ENCODE data around the gene STRA8.

STRA8 gene

DNA sequence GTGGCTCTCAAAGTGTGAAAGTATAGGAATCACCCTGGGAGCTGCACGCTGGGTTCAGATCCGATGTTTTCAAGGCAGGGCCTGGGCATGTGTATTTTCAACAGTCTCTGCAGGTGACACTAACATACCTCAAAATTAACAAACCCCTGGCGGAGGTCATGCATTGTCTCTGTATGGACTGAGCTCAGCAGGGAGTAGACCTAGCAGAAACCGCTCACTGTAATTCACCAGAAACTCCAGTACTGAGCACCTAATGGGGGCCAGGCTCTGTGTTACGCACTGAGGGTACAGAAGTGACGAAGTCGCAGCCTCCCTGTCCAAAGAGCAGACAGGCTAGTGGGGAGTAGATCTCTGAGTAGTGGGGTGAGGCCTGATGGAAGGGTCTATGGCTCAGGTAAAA is 5.6 kb downstream of the STRA8 start:
- no peak for DNase-seq

DNA sequence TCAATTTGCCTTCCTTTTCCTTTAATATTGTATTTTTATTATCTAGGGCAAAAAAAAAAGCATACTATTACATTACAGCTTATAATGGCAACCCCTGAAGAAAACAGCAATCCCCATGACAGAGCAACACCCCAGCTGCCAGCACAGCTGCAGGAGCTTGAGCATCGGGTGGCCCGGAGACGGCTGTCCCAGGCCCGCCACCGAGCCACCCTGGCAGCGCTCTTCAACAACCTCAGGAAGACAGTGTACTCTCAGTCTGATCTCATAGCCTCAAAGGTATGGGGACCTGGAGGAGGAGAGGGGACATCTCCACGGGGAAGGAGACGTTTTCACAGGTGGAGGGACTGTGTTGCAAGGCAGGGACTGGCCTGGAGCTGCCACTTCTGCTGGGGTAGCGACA is 6.8 kb downstream of the STRA8 start:
- DNase-seq, result no peak

DNA sequence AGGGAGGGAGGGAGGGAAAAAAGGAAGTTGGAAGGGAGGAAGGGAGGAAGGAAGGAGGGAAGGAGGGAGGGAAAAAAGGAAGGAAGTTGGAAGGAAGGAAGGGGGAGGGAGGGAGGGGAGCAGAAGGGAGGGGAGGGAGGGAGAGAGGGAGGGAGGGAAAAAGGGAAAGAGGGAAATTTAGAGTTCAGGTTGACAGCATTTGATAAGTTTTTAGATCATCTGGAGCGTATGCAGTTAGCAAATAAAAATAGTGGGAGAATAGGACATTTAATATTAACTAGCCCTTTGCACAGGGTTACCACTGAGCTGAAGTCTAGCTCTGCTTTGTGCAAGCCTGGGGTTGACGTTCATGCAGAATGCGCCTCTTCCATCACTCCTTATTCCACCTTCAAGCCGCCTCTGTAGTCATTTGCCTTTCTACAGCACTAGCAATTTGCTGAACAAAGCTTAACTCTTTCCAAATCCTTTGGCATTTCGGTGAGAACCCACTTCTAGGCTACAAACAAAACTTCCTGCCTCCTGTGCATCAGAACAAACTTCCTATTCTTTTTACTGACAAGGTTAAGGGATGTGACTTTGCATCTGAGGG is 8.6 kb downstream of the STRA8 start:
- no peak for DNase-seq

DNA sequence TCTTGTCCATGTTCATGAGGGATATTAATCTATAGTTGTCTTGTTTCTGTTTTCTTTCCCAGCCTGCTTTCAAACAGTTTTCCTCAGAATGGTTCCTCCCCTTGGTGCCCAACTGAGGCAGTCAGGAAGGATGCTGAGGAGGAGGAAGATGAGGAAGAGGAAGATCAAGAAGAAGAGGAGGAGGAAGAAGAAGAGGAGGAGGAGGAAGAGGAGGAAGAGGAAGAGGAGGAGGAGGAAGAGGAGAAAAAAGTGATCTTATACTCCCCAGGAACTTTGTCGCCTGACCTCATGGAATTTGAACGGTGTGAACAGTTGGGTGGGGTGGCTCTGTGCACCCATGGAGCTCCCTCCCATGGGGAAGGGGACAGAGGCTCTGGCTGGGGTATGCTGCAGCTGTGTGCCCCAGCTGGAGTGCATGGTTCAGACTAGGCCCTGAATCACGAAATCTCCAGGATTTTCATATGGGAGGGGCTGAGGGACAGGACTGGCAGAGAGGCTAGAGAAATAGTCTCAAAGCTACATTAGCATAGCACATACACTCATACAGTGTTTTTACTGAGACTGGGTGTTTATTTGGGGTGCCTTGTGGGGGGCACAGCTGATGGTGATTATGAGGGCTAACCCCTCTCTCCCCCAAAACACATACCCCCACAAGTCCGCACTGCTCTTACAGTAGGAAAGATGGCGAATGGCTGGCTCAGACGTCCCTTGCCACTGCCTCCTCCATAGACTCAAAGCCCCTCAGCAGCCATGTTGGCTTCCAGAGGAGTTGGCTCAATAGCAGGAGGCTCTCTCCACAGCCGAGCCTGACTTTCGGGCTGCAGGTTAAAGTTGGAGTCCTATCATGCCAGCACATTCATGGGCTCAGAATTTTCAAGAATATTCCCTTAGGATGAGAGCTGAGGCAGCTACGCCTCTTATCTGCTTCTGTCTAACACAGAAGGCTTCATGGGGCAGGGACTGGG is 11.9 kb downstream of the STRA8 start:
- DNase-seq, result no peak

DNA sequence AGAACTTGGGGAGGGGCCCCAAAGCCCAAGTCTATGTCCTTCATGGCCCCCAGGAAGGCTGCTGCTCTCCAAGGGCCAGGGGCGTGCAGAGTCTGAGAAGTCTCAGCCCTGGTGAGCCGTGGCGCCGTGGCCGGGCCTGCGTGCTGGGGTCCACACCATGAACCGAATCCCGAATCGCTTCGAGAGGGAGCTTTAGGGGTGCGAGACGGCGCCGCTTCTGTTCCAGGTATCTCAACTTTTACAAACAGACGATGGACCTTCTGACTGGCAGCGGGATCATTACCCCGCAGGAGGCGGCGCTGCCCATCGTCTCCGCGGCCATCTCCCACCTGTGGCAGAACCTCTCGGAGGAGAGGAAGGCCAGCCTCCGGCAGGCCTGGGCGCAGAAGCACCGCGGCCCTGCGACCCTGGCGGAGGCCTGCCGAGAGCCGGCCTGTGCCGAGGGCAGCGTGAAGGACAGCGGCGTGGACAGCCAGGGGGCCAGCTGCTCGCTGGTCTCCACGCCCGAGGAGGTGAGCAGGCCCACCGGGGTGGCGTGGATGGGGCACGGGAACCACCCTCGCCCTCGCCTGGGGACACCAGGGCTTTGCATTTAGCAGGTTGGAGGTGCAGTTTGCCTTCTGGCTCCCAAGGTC is 12.7 kb downstream of the STRA8 start:
- DNase-seq, result no peak

DNA sequence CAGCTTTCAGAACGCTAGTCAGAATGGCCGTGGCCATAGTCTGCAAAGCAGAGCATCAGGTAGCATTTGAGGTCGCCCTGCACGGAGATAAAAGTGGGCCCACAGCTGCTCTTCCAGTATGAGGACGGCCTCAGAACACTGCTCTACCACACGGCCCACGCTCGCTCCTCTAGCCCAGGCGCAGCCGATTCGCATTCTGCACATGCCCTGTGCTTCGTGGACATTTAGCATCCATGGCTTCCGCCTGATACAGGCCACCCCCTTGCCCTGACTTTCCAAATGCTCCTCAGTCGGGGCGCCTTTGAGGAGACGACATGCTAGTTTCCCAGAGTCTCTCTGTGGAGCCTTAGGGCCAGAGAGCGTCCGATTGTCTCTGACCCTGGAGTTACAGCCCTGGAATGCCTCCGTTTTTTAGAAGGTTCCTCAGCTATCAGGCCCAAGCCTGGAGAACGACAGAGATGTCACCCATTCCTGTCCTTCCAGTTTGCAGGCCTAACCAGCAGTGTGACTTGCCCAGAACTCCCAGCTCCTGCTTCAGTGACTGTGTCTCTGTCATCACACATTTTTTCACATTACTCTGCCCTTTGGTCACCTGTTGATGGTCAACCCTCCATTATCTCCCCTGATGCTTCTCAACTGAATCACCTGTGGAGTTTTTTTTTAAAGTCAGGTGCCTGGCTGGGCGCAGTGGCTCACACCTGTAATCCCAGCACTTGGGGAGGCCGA is 14.3 kb downstream of the STRA8 start:
- no peak for DNase-seq

DNA sequence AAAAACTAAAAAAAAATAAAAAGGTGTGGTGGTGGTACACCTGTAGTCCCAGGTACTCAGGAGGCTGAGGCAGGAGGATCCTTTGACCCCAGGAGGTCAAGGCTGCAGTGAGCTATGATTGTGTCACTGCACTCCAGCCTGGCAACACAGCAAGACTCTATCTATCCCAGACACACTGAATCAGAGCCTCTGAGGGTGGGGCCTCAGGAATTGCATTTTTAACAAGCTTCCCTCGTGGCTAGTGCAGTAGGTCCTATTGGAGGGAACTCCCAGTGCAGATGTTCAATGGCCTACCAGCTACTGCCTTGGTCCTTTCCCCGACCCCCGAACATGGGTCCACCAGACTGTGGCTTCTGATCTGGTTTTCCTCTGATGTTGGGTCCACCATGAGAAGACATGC is 14.9 kb downstream of the STRA8 start:
- DNase-seq, result no peak

DNA sequence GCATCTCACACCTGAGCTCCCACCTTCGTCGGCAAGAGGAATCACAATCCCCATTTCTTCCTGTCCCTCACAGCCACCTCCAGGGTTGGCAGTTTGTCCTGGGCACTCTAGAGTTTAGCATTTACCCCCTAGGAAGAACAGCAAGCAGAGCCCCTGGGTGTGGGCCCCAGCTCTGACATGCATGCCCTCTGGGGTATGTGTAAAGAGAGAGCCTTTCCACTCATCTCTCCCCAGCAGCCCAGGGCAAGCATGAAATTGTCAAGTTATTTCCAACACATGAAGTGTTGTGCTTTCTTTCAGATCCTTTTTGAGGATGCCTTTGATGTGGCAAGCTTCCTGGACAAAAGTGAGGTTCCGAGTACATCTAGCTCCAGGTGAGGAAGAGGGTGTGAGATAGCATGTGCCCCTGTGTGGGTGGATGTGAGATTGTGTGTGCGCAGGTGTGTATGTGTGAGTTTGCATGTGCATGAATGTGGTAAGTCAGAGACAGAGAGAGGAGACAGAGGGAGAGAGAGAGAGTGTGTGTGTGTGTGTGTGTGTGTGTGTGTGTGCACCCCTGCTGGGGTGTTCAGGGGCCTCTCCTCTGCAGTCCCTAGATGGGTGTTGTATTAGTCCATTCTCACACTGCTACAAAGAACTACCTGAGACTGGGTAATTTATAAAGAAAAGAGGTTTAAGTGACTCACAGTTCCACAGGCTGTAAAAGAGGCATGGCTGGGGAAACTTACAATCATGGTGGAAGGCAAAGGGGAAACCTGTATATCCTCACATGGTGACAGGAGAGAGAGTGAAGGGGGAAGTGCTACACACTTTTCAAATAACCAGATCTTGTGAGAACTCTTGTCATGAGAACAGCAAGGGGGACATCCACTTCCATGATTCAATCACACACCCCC is 18.1 kb downstream of the STRA8 start:
- no peak for DNase-seq

DNA sequence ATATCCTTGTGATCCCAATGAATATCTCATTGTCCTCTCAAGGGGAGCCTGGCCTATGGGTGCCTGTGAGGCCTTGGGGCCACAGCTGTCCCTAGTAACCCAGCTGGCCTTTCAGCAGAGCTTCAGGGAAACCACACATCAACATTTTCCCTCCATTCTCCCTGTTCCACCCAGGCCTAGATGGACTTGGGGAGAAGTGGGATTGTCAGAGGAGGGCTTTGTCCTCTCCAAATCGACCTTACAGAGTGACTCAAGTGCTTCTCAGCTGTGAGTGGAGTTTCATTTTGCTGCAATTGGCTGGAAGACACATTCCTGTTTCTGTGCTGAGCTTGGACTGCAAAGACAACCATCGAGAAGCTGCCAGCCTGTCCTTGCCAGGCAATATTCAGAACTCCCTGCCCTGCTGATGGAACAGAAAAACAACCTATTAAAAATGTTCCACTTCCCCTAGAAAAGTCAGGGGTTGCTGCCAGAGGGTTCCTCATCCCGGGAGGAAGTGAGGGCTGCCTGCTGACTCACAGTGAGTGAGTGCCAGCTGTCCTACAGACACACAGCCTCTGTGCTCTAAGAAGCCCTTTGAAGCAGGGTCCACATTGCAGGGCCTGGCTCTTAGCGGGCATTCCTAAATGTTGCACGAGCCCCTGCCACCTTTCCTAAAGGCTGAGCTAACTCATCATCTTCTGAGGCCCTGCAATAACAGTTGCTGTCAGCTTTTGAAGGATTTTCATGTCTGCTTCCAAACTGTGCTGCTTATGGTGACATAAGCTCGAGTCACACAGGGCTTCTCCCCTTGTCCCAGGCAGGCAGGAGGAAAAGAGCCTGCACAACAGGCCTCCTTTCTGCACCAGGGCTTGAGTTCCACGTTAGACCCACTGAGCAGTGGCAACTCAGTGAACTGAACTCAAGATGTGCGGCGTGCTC is 20.5 kb downstream of the STRA8 start:
- DNase-seq, result peak; percentile 49

DNA sequence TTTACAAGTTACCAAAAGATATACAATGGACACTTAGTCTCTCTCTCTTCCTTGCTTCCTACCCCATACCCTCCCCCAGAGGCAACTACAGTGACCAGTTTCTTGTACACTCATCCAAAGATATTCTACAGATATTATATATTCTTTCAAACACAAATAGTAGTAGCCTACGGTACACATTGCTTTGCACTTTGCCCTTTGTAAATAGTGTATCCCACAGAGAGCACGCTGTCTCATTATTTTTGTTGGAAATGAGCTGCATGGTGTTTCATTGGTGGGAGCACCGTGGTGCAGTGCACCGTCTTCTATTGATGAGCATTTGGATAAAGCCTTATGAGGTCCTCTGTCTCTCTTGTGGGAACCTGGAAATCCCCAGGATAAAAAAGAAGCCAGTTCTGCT is 24.2 kb downstream of the STRA8 start:
- no peak for DNase-seq

DNA sequence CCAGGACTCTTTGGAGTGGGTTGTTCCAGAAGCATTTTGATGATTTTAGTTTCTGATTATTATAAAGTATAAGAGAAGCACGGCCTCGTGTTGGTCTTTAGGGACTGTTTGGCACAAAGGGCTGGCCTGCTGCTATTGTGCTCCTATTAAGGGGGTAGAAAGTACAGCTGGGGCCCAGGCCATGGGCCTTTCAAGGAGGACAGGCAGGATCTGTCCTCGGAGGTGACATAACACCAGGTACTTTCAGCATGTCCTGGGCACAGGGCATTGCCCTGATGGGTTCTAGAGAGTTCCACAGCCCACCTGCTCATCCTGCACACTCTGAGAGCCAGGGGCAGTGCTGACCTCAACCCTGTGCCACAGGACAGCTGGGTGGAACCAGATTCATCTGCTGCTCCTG is 24.9 kb downstream of the STRA8 start:
- no peak for DNase-seq

DNA sequence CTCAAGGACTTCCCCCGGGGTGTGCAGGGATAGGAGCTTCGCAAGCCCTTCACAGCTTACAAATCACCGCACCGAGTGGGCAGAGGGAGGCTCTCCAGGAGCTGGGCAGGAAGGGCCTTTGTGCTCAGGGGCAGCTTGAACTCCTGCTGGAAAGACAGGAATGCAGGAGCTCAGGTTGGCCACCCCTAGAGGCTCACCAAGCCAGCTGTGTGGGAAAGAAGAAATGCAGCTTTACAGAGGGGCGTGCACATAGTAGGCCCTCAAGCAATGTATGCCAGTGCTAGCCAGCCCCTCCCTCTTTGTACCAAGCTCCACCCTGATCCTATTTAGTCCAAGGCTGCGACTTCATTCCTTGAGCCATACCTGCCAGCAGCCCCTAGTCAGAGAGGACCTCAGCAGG is 26.1 kb downstream of the STRA8 start:
- no peak for DNase-seq

DNA sequence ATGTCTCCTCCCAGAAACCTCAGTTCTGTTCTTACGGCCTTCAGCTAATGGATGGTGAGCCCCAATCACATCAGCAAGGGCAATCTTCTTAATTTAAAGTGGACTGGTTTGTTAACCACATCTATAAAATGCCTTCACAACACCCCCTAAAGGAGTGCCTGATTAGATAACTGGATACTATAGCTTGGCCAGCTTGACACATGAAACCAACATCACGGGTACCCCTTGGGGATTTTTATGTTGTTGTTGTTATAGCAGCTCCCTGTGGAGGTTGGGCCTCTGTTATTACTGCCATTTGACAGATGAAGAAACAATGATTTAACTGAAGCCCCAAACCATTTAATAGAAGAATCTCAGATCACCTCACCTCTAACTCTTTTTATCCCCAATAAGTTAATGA is 26.8 kb downstream of the STRA8 start:
- no peak for DNase-seq

DNA sequence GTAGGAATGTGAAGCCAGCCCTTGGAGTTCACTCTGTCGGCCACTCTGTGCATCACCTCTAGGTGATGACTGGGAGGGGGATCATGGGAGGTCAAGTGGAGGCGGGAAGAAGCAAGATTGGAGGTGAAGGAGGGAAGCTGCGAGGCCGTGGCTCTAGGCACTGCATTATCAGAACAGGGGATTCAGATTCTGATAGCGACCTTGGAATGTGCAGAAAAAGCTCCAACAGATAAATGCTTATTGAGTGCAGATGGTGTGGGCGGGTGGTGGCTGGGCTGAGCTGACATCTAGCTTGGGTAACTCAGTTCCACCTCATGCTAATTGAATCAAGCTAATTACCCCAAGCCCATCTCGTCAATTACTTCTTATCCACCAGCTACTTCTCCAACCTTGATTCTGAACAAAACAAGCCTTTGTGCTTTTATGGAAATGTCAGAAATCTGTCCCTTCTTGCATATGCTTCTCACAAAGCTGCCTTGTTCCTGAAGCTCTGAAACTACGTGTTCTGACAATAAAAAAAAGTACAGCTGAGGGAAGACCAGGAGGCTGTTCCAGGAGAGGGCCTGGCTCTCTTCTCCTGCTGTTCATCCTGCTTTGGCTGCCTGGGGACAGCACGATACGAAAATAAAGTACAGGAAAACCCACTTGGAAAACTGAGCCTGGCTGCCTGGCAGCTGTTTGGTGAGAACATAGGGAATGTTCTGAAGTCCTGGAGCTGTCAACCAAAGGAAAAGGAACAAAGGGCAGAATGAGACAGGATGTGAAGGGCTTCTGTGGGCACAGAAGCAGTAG is 27.5 kb downstream of the STRA8 start:
- DNase-seq, result peak; percentile 47

DNA sequence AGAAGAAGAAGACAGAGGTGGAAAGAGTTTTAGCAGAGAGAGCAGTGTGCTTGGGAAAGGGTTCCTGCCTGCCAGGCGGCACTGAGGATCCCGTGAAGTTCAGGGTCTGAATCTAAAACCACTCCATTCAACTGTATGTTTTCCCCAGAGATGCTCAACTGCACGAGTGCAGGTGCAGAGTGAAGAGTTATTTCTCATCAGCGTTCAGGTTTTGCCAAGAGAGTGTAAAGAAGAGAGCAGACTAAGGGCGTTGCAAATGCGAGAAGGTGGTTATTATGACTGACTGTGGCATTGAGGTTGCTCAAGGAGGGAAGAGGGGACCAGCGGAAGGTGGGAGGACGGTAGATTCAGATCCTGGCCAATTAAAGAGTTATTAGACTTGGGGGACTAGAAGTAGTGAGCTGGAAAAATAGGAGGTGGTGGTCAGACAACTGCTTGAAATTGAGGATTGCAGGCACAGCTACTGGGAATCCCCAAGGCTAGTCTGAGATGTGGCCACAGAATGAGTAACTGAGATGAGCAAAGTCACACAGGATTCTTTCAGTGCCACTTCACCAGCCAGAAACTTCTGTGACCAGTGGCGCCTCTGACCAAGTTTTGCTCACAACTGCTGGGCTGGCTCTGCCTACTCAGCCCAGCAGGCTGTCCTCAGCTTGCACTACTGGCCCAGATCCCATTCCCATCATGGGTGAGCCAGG is 29.1 kb downstream of the STRA8 start:
- DNase-seq, result no peak

DNA sequence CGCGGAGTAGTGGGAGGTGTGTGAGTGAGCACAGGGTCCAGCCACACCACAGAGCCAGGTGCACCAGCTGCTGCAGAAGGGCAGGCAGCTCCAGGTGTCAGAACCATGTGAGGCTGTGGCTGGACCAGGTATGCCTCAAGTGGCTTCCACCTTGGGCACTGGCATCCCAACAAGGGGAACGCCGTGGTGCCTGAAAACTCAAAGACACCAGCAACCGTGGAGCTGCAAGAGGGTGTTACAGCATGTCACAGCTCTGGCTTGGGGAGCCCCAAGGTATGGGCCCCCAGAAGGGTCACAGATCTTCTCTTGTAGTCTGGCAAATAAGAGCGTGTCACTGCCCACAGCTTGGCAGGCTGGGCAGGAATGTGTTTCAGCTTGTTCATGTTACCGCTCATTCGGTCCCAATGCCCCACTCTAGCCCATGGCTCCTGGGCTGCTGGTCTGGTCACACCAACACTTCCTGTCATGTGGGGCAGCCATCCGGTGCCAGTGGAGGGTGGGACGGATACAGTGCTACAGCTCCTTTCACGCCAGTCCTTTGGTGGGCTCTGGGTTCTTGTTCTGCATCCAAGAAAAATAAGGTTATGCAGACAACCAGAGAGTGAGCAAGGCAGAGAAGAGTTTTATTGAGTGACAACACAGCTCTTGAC is 29.8 kb downstream of the STRA8 start:
- no peak for DNase-seq

DNA sequence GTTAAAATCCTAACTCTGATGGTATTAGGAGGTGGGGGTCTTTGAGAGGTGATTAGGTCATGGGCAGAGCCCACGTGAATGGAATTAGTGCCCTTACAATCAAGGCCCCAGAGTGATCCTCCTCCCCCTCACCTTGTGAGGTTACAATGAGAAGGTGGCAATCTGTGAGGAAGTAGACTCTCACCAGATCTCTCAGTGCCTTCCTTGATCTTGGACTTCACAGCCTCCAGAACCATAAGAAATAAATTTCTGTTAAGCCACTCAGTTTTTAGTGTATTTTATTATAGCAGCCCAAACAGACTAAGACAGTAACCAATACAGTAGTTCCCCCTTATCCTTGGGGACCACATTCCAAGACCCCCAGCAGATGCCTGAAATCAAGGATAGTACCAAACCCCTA is 32.0 kb downstream of the STRA8 start:
- DNase-seq, result no peak

DNA sequence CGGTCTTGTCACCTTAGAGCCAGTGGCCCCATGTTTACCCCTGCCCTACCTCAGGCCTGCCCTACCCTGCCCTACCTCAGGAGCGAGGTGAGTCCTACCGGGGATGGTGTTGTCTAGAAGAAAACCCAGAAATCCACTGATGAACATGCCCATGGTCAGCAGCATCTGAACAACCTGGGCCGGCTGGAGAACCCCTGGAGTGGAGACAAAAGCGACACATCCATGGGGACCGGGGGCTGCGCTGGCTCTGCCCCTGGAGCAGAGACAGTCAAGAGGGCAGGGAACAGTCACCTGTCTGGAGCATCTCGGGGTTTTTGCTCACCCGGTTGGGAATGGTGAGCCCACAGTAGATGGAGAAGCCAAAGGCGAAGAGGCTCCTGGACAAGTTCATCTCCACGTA is 36.3 kb downstream of the STRA8 start:
- DNase-seq, result no peak

DNA sequence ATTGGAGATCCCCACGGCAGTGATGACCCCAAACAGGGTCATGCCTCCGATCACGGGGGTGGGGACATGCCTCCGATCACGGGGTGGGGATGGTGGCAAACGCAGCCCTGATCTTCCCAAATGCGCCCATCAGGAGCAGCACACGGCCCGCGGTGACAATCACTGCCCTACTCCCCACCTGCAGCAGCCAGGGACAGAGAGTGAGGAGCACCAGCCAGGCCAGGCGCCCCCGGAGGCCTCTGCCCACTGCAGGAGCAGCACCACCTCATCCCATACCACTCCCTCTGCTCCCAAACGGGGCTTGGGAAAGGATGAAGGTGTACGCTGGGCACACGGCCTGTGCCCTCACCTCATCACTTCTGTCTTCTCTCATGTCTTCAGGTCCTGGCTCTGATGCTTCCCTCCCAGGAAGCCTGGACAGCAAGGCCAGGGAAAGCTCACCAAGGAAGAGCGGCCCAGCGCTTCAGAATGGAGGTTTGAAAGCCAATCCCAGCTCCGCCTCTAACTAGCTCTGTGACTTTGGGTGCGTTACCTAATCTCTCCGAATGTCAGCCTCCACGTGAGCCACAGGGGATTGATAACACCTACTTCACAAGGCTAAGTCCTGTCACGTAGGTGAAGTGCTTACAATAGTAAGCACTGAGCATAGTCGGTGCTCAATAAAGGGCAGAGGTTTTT is 37.1 kb downstream of the STRA8 start:
- DNase-seq, result no peak
